Activated gamma-delta T cell treated with Interleukin-2 at 50 U/mL for 16 hours (primary cell): ENCODE results near the gene LCN10.
A peak's percentile ranks its signal among the peaks of the same experiment; 100 is the strongest.
"Not testable (repeated sequence)": the region's sequence is repeated elsewhere in the genome, so short reads cannot be mapped to it uniquely, and the experiment has no call there.

ENCODE experiments used
- DNase-seq: peaks from one replicate; pipeline ENCODE4 v3.0.0-alpha.2; 2020

Gene LCN10

DNA sequence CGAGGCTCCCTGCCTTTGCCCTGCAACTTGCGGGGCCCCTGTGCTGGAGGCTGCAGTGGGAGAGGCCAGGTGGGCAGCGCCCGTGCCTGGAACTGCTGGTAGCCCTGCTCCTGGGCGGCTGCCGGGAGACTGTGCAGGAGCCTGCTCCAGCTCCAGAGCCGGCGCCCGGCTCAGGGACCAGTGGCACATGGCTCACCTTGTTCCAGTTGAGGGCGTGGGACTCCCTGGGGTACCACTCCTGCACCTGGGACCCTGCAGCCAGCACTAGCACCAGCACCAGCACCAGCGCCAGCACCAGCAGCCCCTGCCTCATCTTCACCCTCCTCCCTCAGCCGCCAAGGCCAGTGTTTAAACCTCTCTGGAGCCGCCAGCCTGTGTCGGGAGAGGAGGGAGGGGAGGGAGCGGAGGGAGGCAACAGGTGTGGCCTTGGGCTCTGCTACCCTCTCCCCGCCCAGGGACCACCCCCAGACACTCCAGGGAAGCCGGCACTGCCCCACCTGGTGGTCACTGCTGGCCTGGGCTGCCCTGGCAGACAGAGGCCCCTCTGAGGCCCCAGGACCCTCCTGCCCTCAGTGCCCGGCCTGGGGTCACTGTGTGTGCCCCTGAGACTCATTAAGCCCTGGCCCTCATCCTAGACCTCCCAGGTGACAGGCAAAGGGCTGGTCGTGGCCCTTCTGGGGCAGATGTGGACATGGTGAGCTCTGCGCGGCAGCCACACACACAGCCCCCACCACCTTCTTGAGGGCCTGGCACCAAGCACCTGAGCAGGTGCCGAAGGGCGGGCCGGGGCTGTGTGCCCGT is at the start of gene LCN10:
Gene LCN10 (minus strand): TSS at position 350 of the 801 bp plus-strand sequence. CDS start 37 bp downstream, at position 313.
- DNase-seq = no peak

DNA sequence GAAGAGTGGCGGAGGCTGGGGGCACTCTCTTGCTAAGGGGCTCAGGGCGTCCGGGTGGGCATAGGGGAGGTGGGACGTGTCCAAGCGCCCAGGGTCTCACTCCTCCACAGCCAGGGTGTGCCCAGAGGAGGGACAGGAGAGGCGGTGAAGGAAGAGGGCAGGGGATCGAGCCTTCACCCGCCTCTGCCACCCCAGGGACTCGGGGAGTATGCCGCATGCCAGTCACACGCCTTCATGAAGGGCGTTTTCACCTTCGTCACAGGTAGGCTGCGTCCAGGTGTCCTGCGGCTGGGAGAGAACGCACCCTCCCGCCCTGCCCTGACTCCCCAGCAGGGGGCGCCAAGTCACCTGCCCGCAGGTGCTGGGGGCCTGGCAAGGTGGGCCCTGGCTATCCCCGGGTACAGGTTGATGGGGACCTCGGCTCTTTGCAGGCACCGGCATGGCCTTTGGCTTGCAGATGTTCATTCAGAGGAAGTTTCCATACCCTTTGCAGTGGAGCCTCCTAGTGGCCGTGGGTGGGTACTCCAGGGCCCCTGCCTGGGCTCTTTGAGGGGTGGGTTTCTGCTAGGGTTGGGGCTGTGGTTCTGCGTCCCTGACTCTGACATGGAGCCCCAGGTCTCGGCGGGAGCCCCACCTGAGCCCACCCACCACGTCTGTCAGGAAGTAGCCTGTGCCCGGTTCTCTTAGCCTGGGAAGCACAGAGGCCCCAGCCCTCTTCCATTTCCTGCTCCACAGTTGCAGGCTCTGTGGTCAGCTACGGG is 49.0 kb upstream of the LCN10 start:
- DNase-seq = peak; percentile 59

DNA sequence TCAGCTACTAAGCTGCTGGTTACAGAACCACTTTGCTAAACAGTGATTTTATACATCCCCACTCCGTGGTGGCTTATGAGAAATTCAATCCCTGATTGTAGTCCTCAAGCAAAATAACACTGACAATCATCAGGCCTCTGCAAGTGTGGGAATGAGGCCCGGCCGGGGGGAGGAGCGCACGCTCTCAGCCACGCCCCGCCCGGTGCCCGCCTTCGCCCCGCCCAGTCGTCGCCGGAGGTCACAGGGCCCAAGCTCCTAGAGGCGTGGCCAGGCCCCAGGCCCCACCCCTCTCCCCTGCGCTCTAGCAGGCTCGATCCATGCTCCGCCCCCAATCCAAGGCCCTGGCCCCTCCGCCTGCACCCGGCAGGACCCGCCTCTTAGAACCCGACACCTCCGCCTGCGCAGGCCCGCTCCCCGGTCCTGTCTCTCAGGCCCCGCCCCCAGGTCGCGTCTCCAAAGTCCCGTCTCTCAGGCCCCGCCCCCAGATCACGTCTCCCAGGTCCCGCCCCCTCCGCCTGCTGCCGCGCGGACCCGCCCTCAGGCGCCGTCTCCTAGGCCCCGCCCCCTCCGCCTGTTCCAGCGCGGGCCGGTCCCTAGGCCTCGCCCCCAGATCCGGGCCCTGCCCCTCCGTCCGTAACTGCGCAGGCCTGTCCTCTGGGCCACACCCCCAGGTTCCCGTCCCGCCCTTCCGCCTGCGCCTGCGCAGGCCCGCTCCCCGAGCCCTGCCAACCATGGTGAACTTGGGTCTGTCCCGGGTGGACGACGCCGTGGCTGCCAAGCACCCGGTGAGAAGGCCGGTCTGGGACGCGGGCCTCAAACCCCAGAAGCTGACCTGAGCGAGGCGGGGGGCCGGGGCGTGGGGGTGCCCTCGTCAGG is 48.1 kb upstream of the LCN10 start, which contains the start of gene TMEM141:
Gene TMEM141 (plus strand): TSS at position 705 of the 876 bp plus-strand sequence. CDS start 27 bp downstream, at position 732.
- peak; percentile 100 for DNase-seq

DNA sequence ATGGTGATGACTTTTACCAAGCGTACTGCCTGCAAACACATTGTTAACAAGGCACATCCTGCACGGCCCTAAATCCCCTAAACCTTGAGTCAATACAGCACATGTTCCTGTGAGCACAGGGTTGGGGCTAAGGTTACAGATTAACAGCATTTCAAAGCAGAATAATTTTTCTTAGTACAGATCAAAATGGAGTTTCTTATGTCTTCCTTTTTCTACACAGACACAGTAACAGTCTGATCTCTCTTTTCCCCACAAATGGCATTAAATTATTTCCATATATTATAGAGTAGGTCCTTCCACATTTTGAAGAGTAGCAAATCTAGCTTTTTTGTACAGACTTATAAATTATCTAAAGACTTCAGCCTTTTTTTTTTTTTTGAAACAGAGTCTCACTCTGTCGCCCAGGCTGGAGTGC is 46.8 kb upstream of the LCN10 start:
- no peak for DNase-seq

DNA sequence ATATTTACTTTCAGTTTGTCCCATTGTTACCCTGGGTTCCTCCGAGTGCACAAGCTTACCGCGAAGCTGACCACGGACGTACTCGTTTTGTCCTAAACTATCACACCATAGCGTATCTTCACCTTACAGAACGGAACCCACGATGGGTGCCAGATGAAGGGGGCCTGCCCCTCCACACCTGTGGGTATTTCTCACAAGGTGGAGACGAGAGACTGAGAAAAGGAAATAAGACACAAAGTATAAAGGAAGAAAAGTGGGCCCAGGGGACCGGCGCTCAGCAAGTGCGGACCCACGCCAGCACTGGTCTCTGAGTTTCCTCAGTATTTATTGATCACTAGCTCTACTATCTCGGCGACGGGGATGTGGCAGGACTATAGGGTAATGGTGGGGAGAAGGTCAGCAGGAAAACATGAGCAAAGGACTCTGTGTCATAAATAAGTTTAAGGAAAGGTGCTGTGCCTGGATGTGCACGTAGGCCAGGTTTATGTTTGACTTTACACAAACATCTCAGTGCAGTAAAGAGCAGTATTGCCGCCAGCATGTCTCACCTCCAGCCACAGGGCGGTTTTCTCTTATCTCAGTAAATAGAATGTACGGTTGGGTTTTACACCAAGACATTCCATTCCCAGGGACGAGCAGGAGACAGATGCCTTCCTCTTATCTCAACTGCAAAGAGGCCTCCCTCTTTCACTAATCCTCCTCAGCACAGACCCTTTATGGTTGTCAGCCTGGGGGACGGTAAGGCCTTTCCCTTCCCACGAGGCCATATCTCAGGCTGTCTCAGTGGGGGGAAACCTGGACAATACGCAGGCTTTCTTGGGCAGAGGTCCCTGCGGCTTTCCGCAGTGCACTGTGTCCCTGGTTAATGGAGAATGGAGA is 46.1 kb upstream of the LCN10 start:
- DNase-seq = not testable (repeated sequence)

DNA sequence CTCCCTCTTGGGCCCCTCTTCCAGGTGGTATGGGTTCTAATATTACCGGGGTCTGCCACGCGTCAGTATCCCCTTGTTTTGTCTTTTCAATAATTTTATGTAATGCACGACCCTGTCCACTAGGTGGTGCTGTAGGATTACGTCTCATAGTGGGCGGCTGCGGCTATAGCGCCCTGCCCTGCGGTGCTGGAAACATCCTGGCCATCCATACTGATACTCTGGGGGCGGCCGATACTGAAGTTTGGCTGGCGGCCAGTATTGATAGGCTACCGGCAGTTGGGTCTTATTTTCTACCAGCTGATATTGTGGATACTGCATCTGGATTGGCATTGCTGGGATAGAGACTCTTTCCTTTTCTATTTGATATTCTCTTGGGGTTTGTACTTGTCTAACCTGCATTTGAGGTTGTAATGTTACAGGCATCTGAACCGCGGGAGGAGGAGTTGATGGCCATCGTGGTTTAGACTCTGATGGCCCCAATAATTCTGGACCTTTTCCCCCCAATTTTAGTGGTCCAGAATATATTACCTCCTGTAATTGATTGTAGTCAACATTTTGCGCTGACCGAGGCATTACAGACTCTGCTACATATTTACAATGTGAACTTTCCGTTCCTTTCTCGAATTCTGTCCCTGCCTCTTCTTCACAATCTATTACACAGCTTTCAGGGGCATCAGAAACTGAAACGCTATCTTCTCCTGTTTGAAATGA is 45.1 kb upstream of the LCN10 start:
- peak; percentile 68 for DNase-seq

DNA sequence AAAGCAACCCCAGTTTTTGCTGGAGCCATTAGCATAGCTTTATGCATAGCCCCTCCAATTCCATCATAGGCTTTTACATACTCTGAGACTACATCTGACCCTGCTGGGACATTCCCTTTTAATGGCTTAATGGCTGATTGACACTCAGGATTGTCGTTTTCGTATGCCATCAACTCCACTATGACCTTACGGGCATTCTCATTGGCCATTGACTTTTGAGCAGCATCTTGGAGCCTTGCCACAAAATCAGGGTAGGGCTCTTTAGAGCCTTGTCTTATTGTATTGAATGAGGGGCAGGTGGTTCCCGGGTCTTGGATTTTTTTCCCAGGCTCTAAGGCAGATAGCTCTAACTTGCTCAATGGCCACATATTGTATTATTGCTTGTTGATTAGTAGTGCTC is 44.2 kb upstream of the LCN10 start:
- not testable (repeated sequence) for DNase-seq

DNA sequence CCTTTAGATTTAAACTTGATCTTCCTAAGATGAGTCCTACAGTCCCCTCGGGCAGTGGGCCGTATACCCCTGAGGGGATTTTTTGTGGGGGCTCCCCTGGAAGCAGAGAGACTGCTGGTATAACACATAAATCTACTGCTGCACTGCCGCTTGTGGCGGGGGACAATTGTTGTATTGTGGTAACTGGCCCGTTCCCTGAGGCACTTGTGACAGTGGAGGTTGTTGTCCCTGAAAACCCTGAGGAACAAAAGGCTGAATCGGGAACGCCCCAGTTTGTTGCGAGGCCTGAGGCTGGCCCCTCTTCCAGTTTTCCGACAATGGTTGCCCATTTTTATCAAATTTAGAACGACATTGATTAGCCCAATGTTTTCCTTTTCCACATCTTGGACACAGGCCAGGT is 43.7 kb upstream of the LCN10 start:
- no peak for DNase-seq

DNA sequence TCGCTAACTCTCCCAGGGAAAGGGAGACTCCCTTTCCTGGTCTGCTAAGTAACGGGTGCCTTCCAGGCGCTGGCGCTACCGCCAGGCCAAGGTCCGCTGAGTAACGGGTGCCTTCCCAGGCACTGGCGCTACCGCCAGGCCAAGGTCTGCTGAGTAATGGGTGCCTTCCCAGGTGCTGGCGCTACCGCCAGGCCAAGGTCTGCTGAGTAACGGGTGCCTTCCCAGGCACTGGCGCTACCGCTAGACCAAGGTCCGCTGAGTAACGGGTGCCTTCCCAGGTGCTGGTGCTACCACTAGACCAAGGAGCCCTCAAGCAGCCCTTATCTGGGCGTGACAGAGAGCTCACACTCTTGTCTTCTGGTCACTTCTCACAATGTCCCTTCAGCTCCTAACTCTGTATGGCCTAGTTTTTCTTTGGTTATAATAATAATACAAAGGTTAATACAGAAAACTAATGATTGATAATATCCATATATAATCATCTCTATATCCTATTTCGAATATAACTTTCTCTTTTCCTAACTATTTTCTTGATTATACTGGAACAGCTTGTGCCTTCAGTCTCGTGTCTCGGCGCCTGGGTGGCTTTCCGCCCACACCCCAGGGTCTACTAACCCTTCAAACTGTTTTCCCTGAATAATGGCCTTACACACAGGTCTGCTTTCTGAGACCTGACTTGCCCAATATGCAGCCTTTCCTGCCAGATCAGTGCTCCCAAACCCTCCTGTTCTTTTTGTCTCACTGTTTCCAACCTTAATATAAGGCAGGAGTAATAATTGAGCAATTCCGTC is 43.0 kb upstream of the LCN10 start:
- not testable (repeated sequence) for DNase-seq

DNA sequence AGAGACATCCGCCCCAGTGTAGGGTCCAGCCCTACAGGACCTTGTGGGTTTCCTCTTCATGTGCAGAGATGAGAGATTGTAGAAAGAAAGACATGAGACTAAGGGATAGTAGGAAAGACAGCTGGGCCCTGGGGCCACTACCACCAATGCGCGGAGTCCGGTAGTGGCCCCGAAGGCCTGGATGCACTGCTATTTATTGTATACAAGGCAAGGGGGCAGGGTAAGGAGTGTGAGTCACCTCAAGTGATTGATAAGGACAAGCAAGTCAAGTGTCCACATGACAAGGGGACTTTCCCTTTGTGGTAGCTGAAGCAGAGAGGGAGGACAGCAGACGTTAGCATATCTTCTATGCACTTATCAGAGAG is 42.2 kb upstream of the LCN10 start:
- DNase-seq = no peak

DNA sequence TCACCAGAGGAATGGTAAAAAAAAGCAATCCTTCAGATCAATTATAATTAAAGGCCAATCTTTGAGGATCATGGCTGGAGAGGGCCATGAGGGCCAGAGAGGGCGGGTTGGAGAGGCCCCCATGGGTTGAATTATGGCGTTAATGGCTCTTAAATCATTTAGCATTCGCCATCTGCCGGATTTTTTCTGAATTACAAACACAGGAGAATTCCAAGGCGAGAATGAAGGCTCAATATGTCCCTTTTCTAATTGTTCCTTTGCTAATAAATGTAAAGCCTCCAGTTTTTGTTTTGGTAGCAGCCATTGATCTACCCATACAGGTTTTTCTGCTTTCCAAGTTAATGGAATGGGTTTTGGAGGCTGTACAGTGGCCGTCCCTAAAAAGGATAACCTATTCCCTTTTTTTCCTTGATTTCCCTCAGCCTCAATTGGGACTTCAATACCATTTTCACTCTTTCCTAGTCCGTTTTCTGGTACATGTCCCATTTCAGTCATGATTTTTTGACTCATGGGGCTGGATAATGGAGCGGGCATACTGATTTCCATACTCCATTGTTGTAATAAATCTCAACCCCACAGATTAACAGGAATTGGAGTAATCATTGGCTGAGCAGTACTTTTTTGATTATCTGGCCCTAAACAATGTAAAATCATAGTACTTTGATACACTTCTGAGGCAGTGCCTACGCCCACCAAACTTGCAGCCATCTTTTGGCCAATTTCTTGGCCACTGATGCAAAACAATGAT is 41.7 kb upstream of the LCN10 start:
- no peak for DNase-seq

DNA sequence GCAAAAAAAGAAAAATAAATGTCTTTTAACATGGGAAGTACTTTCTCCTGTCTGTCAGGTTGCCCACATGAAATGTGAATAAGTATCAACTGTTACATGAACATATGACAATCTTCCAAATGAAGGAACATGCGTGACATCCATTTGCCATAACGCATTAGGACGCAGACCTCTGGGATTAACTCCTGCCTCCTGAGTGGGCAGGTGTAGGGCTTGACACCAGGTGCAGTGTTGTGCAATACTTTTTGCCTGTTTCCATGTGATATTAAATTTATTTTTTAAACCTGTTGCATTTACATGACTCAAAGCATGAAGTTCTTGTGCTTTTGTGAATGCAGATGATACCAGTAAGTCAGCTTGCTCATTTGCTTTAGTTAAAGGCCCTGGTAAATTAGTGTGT is 39.7 kb upstream of the LCN10 start:
- no peak for DNase-seq

DNA sequence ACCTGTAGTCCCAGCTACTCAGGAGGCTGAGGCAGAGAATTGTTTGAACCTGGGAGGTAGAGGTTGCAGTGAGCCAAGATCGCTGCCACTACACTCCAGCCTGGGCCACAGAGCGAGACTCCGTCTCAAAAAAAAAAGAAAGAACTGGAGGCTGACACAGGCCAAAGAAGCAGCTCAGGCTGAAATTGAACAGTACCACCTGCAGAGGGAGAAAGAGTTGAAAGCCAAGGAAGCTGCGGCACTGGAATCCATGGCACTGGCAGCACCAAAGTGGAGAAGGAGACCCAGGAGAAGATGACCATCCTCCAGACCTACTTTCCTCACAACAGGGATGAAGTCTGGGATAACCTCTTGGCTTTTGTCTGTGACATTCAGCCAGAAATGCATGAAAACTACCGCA is 37.1 kb upstream of the LCN10 start:
- no peak for DNase-seq

DNA sequence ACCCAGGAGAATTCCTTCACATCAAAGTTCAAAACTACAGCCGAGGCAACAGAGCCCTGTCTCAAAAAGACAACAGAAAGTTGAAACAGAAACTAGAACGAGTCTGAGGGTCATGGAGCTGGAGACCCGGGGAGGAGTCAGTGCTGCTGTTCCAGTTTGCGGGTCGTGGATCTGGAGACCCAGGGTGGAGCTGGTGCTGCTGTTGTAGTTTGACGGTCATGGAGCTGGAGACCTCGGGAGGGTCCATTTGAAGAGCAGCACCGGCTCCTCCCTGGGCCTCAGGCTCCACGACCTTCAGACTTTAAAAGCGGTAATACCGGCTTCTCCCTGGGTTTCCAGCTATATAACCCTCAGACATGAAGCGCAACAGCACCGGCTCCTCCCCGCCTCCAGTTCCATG is 34.6 kb upstream of the LCN10 start:
- no peak for DNase-seq

DNA sequence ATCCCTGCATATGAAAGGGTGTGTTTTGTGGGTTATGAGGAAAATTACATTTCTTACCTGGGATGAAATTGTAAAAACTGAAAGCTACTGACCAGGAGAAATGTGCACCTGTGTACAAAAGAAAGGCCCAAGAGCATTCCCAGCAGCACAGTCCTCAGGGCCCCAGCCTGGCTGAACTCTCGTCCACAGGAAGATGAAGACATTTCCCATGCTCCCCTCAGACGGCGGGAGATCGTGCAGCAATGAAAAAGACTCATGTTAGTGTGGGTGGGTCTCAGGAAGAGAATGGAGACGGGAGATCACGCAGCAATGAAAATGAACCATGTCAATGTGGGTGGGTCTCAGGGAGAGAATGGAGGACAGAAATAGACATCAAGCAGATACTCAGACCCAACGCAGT is 34.2 kb upstream of the LCN10 start:
- DNase-seq = no peak

DNA sequence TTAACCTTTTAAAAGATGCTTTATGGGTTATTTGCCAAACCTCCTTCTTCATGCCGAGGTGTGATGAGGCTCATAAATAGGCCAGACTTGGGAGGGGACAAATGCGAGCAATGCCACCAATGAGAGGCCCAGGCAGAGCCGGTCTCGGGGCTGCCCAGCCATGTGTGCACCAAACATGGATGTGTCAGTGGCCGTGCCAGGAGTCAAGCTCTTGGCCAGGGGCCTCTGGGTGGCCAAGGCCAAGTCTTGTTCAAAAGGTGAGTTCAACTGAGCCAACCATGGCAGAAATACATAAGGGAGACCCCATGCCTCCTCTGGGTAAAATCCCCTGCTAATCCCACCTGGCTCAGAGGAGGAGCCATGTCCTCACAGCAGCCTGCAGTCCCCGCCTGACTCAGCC is 32.5 kb upstream of the LCN10 start:
- DNase-seq = no peak

DNA sequence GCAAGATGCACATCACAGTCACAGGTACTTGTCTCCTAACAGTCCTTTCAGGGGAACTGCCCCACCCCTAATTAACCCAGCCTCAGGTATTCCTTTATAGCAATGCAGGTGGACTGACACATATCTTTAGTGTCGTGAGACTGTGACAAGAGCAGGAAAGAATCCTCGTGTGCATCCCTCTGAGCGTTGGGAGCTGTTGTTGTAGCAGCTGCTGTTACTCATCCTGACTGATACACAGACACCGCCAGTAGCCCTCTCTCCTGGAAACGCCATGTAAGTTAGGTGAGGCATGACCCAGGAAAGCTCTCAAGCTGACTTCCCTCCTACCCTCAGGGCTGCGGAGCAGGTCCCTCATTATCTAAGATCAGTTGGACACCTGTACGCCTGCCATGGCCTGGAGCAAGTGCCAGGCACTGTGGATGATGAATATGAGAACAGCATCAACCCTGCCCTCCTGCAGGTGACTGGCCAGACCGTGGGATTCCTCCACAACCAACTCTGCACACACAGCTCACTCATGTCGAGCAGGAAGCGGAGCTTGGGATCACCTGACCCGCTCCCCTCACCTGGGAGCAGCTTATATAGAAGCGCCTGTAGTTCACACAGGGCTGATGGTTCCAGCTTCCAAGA is 31.8 kb upstream of the LCN10 start:
- no peak for DNase-seq

DNA sequence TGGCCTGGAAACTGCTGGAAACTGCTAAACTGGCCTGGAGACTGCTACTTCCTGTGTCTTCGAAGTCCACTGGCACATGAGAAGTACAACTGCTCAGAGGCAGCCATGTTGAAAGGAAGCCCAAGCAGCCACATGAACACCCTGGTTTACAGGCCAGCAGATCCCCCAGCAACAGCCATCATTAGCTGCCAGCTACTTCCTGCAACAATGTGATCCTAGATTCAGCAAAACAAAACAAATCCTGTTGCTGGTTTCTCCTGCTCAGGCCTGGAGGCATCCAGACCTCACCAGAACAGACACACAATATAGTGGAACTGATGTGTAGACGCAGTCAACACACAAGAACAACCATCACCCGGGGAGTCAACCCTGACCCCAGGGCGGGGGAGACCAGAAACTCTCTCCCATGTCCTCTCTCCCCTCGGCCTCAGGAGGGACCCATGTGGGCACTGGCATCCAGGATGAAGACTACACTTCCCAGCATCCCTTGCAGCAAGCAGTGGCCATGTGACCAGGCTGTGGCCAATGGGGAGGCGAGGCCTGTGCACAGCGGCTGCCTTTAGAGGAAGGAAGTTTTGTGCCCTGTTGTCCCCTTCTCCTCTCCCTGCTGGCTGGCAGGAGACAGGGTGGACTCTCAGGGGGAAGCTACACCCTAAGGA is 30.8 kb upstream of the LCN10 start:
- no peak for DNase-seq

DNA sequence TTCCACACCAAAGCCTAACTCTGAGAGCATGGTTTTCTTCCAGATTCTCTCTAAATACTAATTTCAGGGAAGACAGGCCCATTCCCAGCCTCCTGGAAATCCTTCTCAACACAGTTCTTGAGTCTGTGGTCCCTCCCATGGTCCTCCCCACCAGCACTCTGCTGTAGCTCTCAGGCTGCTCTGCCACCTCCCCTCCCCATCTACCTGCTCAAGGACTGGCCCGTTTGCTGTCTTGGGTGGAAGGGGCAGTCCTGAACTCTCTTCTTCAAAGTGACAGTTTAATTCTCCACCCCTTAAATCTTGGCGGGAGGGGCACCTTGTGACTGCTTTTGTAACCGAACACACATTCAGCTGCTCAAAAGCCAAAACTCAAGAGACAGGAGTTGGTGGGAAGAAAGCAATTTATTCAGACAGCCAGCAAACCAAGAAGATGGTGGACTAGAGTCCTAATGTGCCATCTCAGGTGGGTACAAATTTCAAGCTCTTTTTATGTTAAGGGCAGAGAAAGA is 29.2 kb upstream of the LCN10 start:
- no peak for DNase-seq
